A549 (cell line): ENCODE measurements around the gene CYP3A4. TPM values are rescaled to one million over a fixed set of nuclear protein-coding genes. Genes with fewer than 3 reads are reported as not detected.

Source experiments
- ATAC-seq, 2 experiments: fragments of 200-7000 bp in 1 of 2; fragments of >200 bp in 1 of 2; cut with Nextera tagmentation in 1 of 2; cut with Tn5 transposase in 1 of 2; 3 replicates each; pipeline versions ENCODE4 v1.8.0 to v1.9.1; 2018 to 2020; ENCODE audit warnings: mild to moderate bottlenecking in 1 of 2, moderate library complexity in 1 of 2
- CTCF ChIA-PET: fragments of 300-600 bp; sonication (Branson Sonifier 250); formaldehyde crosslinking; extraction: SDS; loops from one replicate; lab custom pipeline; 2021; ENCODE audit warnings: antibody characterized with exemption, inconsistent platforms; lab: Yijun Ruan, JAX
- POLR2A ChIA-PET: fragments of 350-600 bp; formaldehyde crosslinking; extraction: SDS; loops from one replicate; lab custom pipeline; 2021; ENCODE audit warnings: antibody characterized with exemption, inconsistent platforms; lab: Yijun Ruan, JAX
- DNase-seq, 2 experiments: peaks; one replicate each; pipeline versions ENCODE4 v3.0.0 to v3.0.0-alpha.2; 2011 to 2016; ENCODE audit warnings: low read depth in 1 of 2, low spot score in 1 of 2
- FAIRE-seq: peaks from 2 replicates; lab custom pipeline; 2011; peaks lifted over from hg19 to GRCh38; lab: Jason Lieb, UNC
- H3K27ac ChIP-seq, 2 experiments: fragments of >200 bp; sonication (Bioruptor Twin); formaldehyde crosslinking; 3 replicates each; pipeline ENCODE4 v1.5.1; 2016 to 2017
- H3K4me1 ChIP-seq: fragments of >200 bp; sonication (Bioruptor Twin); formaldehyde crosslinking; 3 replicates; pipeline ENCODE4 v1.6.1; 2016
- H3K4me2 ChIP-seq: fragments of >200 bp; sonication (Bioruptor Twin); formaldehyde crosslinking; 3 replicates; pipeline ENCODE4 v1.6.1; 2016
- H3K4me3 ChIP-seq: fragments of >200 bp; sonication (Bioruptor Twin); formaldehyde crosslinking; 3 replicates; pipeline ENCODE4 v1.5.1; 2016
- H3K9me3 ChIP-seq: fragments of >200 bp; sonication (Bioruptor Twin); formaldehyde crosslinking; 3 replicates; pipeline ENCODE4 v1.6.1; 2016
- BHLHE40 ChIP-seq: IDR thresholded peaks from 2 replicates; pipeline ENCODE4 v1.6.1; 2012; ENCODE audit warnings: low read depth, low read length, inconsistent platforms
- CEBPB ChIP-seq, 2 experiments: fragments of >200 bp in 1 of 2; sonication (Bioruptor Twin) in 1 of 2; formaldehyde crosslinking in 1 of 2; IDR thresholded peaks; 2 replicates each; pipeline ENCODE4 v1.6.1; 2012 to 2016
- CHD4 ChIP-seq: fragments of 200-600 bp; sonication (generic); IDR thresholded peaks from 2 replicates; pipeline ENCODE4 v1.6.1; 2016; ENCODE audit warnings: antibody characterized with exemption, mild to moderate bottlenecking, borderline replicate concordance
- CTCF ChIP-seq: fragments of >200 bp; sonication (Bioruptor Twin); formaldehyde crosslinking; IDR thresholded peaks from 3 replicates; pipeline ENCODE4 v1.5.1; 2016
- EHF ChIP-seq: fragments of 250-450 bp; sonication (Bioruptor Pico); IDR thresholded peaks from 2 replicates; pipeline ENCODE4 v1.5.0; 2020; ENCODE audit warnings: mild to moderate bottlenecking
- EHMT2 ChIP-seq: fragments of 200-600 bp; sonication (generic); IDR thresholded peaks from 2 replicates; pipeline ENCODE4 v1.6.1; 2016; ENCODE audit warnings: antibody characterized with exemption, low read depth, mild to moderate bottlenecking, moderate library complexity
- ELK1 ChIP-seq: fragments of 150-350 bp; IDR thresholded peaks from 2 replicates; pipeline ENCODE4 v1.6.1; 2014; ENCODE audit warnings: low read depth, mild to moderate bottlenecking, low read length
- EP300 ChIP-seq, 2 experiments: fragments of >200 bp; sonication (Bioruptor Twin); formaldehyde crosslinking; IDR thresholded peaks; 2 replicates in 1 of 2; 3 replicates in 1 of 2; pipeline ENCODE4 v1.6.1; 2016 to 2017
- ESRRA ChIP-seq: fragments of 150-350 bp; IDR thresholded peaks from 2 replicates; pipeline ENCODE4 v1.6.1; 2014; ENCODE audit warnings: mild to moderate bottlenecking, low read length, borderline replicate concordance
- FOXS1 ChIP-seq: fragments of 250-450 bp; sonication (Bioruptor Pico); IDR thresholded peaks from 2 replicates; pipeline ENCODE4 v1.5.0; 2020; ENCODE audit warnings: mild to moderate bottlenecking, moderate library complexity
- HDAC2 ChIP-seq: fragments of 200-600 bp; sonication (generic); IDR thresholded peaks from 2 replicates; pipeline ENCODE4 v1.6.1; 2016
- HEYL ChIP-seq: fragments of 250-450 bp; sonication (Bioruptor Pico); IDR thresholded peaks from 2 replicates; pipeline ENCODE4 v1.8.0; 2021; ENCODE audit warnings: mild to moderate bottlenecking, moderate library complexity
- HMGXB4 ChIP-seq: fragments of 250-450 bp; sonication (Bioruptor Pico); IDR thresholded peaks from 2 replicates; pipeline ENCODE4 v1.5.0; 2021; ENCODE audit warnings: mild to moderate bottlenecking, moderate library complexity, borderline replicate concordance
- KDM5A ChIP-seq: fragments of 200-600 bp; sonication (generic); IDR thresholded peaks from 2 replicates; pipeline ENCODE4 v1.6.1; 2016; ENCODE audit warnings: antibody characterized with exemption, mild to moderate bottlenecking
- MAZ ChIP-seq: fragments of 150-350 bp; IDR thresholded peaks from 2 replicates; pipeline ENCODE4 v1.6.1; 2014; ENCODE audit warnings: antibody characterized with exemption, low read depth, low read length, borderline replicate concordance
- NFE2L2 ChIP-seq: fragments of 150-350 bp; conservative IDR thresholded peaks from 2 replicates; pipeline ENCODE4 v1.6.1; 2014; ENCODE audit warnings: low read length
- NR3C1 ChIP-seq: fragments of >200 bp; sonication (Bioruptor Twin); formaldehyde crosslinking; IDR thresholded peaks from 3 replicates; pipeline ENCODE4 v1.6.1; 2017
- RAD21 ChIP-seq, 2 experiments: fragments of >200 bp in 1 of 2; sonication (Bioruptor Twin) in 1 of 2; formaldehyde crosslinking in 1 of 2; IDR thresholded peaks in 1 of 2; conservative IDR thresholded peaks in 1 of 2; 2 replicates in 1 of 2; 3 replicates in 1 of 2; pipeline ENCODE4 v1.6.1; 2012 to 2018; ENCODE audit warnings: inconsistent platforms in 1 of 2
- SMC3 ChIP-seq: fragments of >200 bp; sonication (Bioruptor Twin); formaldehyde crosslinking; IDR thresholded peaks from 3 replicates; pipeline ENCODE4 v1.6.1; 2018; ENCODE audit warnings: inconsistent platforms
- ZC3H11A ChIP-seq: fragments of 450-650 bp; IDR thresholded peaks from 2 replicates; pipeline ENCODE4 v1.6.1; 2014; ENCODE audit warnings: antibody characterized with exemption, mild to moderate bottlenecking
- WGBS: methylation state at CpG from one replicate; pipeline ENCODE4 v1.1.6; 2017; ENCODE audit errors: missing lambda C conversion rate; 5-methylcytosine and 5-hydroxymethylcytosine counted together
- polyA plus RNA-seq, 4 experiments: library from polyadenylated mRNA; depleted of rRNA in 3 of 4; stranded (reverse); fragments of >200 nt; fragmentation: RNase III in 1 of 4; extraction: RNeasy Plus Mini Kit Qiagen cat#74134 plus additional on column Dnase treatment in 1 of 4; gene quantifications; 2 replicates in 3 of 4; 3 replicates in 1 of 4; pipeline ENCODE4 v1.2.3, GENCODE V29; 2011 to 2017
- TF ChIP-seq, protein P1 (sequence below): fragments of 450-650 bp; IDR thresholded peaks from 2 replicates; pipeline ENCODE4 v1.6.1; 2014; ENCODE audit warnings: antibody characterized with exemption
- TF ChIP-seq, protein P2 (sequence below): fragments of 200-600 bp; sonication (generic); IDR thresholded peaks from 2 replicates; pipeline ENCODE4 v1.6.1; 2016; ENCODE audit warnings: antibody characterized with exemption, mild to moderate bottlenecking, moderate library complexity

The CYP3A4 gene
- polyA plus RNA-seq, 2 of the 4 experiments (the other 2 are of a cell fraction), result 0.03 TPM; not detected in 1

DNA sequence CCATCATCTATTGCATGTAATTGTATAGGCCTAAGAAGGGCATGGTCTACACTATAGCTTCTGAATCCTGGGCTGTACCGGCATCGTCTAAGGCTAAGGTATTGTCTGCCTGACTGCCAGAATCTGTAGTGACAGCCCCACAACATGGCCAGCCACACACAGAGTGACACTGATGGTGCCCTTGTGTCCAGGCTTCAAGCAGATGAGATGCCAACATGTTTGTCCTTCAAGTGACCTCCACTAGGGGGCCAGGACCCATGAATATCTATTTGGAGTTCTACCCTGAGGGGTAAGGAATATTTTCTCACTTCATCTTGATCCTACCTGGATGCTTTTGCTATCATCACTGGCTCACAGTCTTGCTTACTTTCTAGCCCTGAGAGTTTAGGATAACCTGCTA is 50.5 kb downstream of the CYP3A4 start:
- Histone ChIP-seq H3K4me2 (no peak overlapping the region), H3K4me3 (no peak overlapping the region), H3K9me3 (no peaks in the 10 kb centered on the region), H3K27ac (no peak overlapping the region)
- ChIA-PET POLR2A (no interaction called here), CTCF (no interaction called here)
- 75% methylated on average over 2 of the region's 2 CpGs for WGBS
- ATAC-seq, result peak; percentile 44 to 77; a peak in 4 of 6 replicates
- DNase-seq, result peak; percentile 26 to 29
- TF ChIP-seq FOXS1 (CRISPR knock-in tag) (no peak), RAD21 (conservative IDR thresholded peaks at IDR 0.05 in 1 of 2, IDR thresholded peaks at IDR 0.05 in 1 of 2) (peak; percentile 27 to 41; a peak in 2 of 5 replicates), EP300 (IDR thresholded peaks at IDR 0.05) (no peak), SMC3 (0 out of 3 replicates have a peak, but pooled peaks have one; percentile 38), KDM5A (no peak), CEBPB (IDR thresholded peaks at IDR 0.05) (no peak), HEYL (CRISPR knock-in tag) (no peak), EHF (CRISPR knock-in tag) (no peak), EHMT2 (no peak), CTCF (peak; percentile 40), CHD4 (no peak)
- TF ChIP-seq, protein P1, sequence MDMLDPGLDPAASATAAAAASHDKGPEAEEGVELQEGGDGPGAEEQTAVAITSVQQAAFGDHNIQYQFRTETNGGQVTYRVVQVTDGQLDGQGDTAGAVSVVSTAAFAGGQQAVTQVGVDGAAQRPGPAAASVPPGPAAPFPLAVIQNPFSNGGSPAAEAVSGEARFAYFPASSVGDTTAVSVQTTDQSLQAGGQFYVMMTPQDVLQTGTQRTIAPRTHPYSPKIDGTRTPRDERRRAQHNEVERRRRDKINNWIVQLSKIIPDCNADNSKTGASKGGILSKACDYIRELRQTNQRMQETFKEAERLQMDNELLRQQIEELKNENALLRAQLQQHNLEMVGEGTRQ, result no peak
- TF ChIP-seq, all 56 proteins: peak for 3
- H3K4me1 ChIP-seq, result peaks cover 12% of the 10 kb centered on the region
- no peak for FAIRE-seq

- no peak overlapping the region for H3K4me3 ChIP-seq
- TF ChIP-seq HDAC2 (no peak), ESRRA (no peak), NR3C1 (no peak), NFE2L2 (no peak), MAZ (no peak), BHLHE40 (no peak), HMGXB4 (CRISPR knock-in tag) (no peak), KDM5A (no peak), FOXS1 (CRISPR knock-in tag) (no peak), HEYL (CRISPR knock-in tag) (no peak), ZC3H11A (no peak), ELK1 (no peak)
- TF ChIP-seq, protein P2, sequence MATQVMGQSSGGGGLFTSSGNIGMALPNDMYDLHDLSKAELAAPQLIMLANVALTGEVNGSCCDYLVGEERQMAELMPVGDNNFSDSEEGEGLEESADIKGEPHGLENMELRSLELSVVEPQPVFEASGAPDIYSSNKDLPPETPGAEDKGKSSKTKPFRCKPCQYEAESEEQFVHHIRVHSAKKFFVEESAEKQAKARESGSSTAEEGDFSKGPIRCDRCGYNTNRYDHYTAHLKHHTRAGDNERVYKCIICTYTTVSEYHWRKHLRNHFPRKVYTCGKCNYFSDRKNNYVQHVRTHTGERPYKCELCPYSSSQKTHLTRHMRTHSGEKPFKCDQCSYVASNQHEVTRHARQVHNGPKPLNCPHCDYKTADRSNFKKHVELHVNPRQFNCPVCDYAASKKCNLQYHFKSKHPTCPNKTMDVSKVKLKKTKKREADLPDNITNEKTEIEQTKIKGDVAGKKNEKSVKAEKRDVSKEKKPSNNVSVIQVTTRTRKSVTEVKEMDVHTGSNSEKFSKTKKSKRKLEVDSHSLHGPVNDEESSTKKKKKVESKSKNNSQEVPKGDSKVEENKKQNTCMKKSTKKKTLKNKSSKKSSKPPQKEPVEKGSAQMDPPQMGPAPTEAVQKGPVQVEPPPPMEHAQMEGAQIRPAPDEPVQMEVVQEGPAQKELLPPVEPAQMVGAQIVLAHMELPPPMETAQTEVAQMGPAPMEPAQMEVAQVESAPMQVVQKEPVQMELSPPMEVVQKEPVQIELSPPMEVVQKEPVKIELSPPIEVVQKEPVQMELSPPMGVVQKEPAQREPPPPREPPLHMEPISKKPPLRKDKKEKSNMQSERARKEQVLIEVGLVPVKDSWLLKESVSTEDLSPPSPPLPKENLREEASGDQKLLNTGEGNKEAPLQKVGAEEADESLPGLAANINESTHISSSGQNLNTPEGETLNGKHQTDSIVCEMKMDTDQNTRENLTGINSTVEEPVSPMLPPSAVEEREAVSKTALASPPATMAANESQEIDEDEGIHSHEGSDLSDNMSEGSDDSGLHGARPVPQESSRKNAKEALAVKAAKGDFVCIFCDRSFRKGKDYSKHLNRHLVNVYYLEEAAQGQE, result no peak
- H3K9me3 ChIP-seq, result no peaks in the 10 kb centered on the region
- H3K4me1 ChIP-seq, result peaks cover 12% of the 10 kb centered on the region
- POLR2A ChIA-PET, result no interaction called here
- FAIRE-seq (no peak), ATAC-seq (no peak), DNase-seq (no peak)
- CTCF ChIA-PET, result no interaction called here
- no peak overlapping the region for H3K27ac ChIP-seq
- WGBS, result 49% methylated on average over 3 of the region's 3 CpGs
- H3K4me2 ChIP-seq, result no peak overlapping the region
Observed at GRCh38 chr7:99733003-99733402, 51.0 kb downstream of the CYP3A4 start.
